ENCODE results near the gene AUTS2.

AUTS2 gene

DNA sequence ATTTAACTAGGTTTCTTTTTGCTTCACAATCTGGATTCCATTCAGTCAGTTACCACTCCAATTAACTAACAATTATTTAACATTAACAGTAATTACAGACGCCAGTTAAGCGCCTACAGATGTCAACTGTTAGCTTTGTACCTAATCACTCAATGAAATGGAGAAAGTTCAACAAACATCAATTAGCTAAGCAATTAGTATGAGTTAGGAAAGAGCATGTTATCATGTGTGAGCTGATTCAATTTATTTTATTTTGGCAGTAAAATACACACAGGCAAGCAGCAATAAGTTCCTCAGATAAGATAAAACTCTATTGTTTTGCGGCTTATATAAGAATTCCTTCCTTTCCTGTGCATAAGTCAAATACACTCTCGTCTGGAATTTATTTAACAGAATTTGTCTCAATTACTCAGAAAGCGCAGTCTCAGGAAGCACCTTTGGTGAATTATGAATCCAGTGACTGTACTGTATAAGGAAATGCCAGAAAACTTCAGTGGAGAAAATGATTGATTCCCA, 1106.6 kb downstream of the AUTS2 start:
- Mint-ChIP-seq H3K9me3 (no peaks in the 10 kb centered on the region), H3K27me3 (ENCODE audit: low read depth, poor library complexity) (no peaks in the 10 kb centered on the region), H3K36me3 (ENCODE audit: low read depth) (peaks cover 61% of the 10 kb centered on the region), H3K4me3 (no peak overlapping the region), H3K27ac (no peak overlapping the region), H3K4me1 (peaks cover 37% of the 10 kb centered on the region)
- TF ChIP-seq, protein P1, sequence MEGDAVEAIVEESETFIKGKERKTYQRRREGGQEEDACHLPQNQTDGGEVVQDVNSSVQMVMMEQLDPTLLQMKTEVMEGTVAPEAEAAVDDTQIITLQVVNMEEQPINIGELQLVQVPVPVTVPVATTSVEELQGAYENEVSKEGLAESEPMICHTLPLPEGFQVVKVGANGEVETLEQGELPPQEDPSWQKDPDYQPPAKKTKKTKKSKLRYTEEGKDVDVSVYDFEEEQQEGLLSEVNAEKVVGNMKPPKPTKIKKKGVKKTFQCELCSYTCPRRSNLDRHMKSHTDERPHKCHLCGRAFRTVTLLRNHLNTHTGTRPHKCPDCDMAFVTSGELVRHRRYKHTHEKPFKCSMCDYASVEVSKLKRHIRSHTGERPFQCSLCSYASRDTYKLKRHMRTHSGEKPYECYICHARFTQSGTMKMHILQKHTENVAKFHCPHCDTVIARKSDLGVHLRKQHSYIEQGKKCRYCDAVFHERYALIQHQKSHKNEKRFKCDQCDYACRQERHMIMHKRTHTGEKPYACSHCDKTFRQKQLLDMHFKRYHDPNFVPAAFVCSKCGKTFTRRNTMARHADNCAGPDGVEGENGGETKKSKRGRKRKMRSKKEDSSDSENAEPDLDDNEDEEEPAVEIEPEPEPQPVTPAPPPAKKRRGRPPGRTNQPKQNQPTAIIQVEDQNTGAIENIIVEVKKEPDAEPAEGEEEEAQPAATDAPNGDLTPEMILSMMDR (IDR thresholded peaks at IDR 0.05): no peak
- DNase-seq: no peak

- no peaks in the 10 kb centered on the region for H3K27me3 Mint-ChIP-seq (ENCODE audit: low read depth, poor library complexity)
- no peaks in the 10 kb centered on the region for H3K9me3 Mint-ChIP-seq
- TF ChIP-seq, protein P1 (IDR thresholded peaks at IDR 0.05): no peak
- no peak overlapping the region for H3K4me3 Mint-ChIP-seq
- DNase-seq: no peak
- peaks cover 70% of the 10 kb centered on the region for H3K36me3 Mint-ChIP-seq (ENCODE audit: low read depth)
- H3K4me1 Mint-ChIP-seq: peaks cover 50% of the 10 kb centered on the region
- H3K27ac Mint-ChIP-seq: no peak overlapping the region
Measured at GRCh38 chr7:70706204-70706603, 1107.9 kb downstream of the AUTS2 start.

DNA sequence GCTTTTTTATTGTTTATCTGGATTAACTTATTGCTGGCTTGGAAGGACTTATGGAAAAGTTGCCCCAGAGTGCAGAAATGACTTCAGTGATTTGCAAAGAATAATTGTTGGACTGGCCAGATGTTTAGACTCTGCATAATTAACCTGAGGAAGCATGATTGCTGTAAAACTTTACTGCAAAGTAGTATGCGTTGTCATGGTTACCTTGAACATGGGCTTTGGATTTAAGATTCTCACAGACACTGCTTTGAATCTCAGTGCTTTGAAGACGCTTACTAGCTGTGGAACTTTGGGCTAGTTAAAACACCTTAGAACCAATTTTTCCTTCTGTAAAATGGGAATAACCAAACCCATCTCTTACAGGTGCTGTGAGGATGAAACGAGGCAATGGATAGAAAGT, 1108.4 kb downstream of the AUTS2 start:
- no peak overlapping the region for H3K27ac Mint-ChIP-seq
- TF ChIP-seq, protein P1 (IDR thresholded peaks at IDR 0.05): no peak
- H3K36me3 Mint-ChIP-seq (ENCODE audit: low read depth): peaks cover 75% of the 10 kb centered on the region
- peaks cover 4% of the 10 kb centered on the region for H3K9me3 Mint-ChIP-seq
- H3K4me1 Mint-ChIP-seq: peaks cover 51% of the 10 kb centered on the region
- no peak overlapping the region for H3K4me3 Mint-ChIP-seq
- no peaks in the 10 kb centered on the region for H3K27me3 Mint-ChIP-seq (ENCODE audit: low read depth, poor library complexity)
- no peak for DNase-seq

GRCh38 chr7:70707823-70708243, 1109.6 kb downstream of the AUTS2 start:
- TF ChIP-seq, protein P1 (IDR thresholded peaks at IDR 0.05): no peak
- Mint-ChIP-seq H3K27ac (peak overlapping the region; percentile 73), H3K36me3 (ENCODE audit: low read depth) (peaks cover 77% of the 10 kb centered on the region), H3K4me1 (peaks cover 47% of the 10 kb centered on the region), H3K27me3 (ENCODE audit: low read depth, poor library complexity) (peaks cover 3% of the 10 kb centered on the region), H3K9me3 (peaks cover 14% of the 10 kb centered on the region), H3K4me3 (no peak overlapping the region)
- no peak for DNase-seq

DNA sequence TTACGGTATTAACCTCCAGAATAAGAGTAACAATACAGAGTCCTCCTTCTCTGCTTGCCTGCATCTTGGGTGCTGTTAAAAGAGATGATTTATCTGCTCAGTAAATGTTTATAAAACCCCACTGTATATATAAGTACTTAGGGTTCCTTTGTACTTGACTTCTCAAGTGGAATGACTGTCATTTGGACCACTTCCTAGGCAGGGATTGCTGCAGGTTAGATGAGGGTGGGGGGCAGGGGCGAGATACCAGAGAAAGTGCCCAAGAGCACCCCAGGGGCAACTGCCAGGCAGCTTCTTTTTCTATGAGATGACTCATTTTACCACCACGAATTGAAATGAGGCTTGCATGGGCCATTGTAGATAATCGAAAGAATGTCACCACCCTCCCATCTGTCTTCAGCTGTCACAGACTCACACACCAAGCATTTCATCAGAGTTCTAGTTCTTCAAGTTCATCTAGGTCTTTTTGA, 1111.8 kb downstream of the AUTS2 start:
- peaks cover 3% of the 10 kb centered on the region for H3K27me3 Mint-ChIP-seq (ENCODE audit: low read depth, poor library complexity)
- H3K4me3 Mint-ChIP-seq: peak overlapping the region; percentile 37
- peaks cover 36% of the 10 kb centered on the region for H3K4me1 Mint-ChIP-seq
- peak overlapping the region; percentile 4 for H3K27ac Mint-ChIP-seq
- no peak for DNase-seq
- H3K9me3 Mint-ChIP-seq: peaks cover 36% of the 10 kb centered on the region
- TF ChIP-seq, protein P1 (IDR thresholded peaks at IDR 0.05): no peak
- H3K36me3 Mint-ChIP-seq (ENCODE audit: low read depth): peaks cover 78% of the 10 kb centered on the region

DNA sequence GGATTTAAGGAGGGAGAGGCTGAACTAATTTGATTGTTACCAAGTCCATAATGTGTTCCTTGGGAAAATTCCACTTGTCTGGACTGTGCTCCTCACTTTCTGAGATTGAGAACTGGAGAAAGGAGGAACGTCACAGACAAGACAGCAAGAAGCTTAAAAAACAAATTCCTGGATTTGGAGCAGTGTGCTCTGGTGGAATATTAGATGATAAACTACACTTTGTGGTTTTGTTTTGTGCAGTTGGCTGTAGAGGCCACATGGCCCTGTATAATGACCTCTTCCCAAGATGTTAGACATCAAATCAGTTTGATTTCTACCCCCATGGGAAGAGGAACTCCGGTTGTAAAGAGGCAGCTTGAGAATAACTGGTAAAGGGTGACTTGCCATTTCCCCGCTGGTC, 1112.4 kb downstream of the AUTS2 start:
- Mint-ChIP-seq H3K27ac (peak overlapping the region; percentile 10), H3K4me3 (peak overlapping the region; percentile 37), H3K9me3 (peaks cover 42% of the 10 kb centered on the region), H3K36me3 (ENCODE audit: low read depth) (peaks cover 78% of the 10 kb centered on the region), H3K4me1 (peaks cover 36% of the 10 kb centered on the region), H3K27me3 (ENCODE audit: low read depth, poor library complexity) (peaks cover 8% of the 10 kb centered on the region)
- no peak for DNase-seq
- TF ChIP-seq, protein P1 (IDR thresholded peaks at IDR 0.05): no peak
